Measurements from ENCODE around the gene ERF. TPM values are rescaled to one million over a fixed set of nuclear protein-coding genes. Genes with fewer than 3 reads are reported as not detected.

Gene ERF
- total RNA-seq, 2 donors from 2014 or later, result 33.9 to 121 TPM

DNA sequence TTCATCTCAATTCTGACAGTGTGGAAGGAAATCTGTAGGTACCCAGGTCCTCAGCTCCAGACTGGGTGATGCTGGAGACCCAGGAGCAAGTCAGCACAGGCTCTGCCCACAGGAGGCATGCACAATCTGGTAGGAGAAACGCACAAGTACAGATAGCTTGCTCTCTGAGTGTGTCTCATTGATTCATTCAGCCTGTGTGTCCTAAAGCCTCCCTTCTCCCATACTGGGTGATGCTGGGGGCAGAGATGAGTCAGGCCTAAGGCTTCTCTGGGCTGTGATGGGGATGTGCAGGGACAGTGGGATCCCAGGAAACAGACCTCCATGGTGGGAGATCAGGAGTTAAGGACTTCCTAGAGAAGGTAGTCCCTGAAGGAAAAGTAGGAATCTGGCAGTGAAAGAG lies 28.0 kb downstream of the ERF start:
- peaks cover 12 to 25% of the 10 kb centered on the region in 2 donors for H3K36me3 ChIP-seq
- no peaks in the 10 kb centered on the region for H3K27me3 ChIP-seq (replicated peaks; ENCODE audit: insufficient read depth)
- no peak overlapping the region for H3K27ac ChIP-seq
- TF ChIP-seq POLR2AphosphoS5 (IDR thresholded peaks at IDR 0.05) (no peak), POLR2A (IDR thresholded peaks at IDR 0.05) (no peak)
- TF ChIP-seq, protein P1, sequence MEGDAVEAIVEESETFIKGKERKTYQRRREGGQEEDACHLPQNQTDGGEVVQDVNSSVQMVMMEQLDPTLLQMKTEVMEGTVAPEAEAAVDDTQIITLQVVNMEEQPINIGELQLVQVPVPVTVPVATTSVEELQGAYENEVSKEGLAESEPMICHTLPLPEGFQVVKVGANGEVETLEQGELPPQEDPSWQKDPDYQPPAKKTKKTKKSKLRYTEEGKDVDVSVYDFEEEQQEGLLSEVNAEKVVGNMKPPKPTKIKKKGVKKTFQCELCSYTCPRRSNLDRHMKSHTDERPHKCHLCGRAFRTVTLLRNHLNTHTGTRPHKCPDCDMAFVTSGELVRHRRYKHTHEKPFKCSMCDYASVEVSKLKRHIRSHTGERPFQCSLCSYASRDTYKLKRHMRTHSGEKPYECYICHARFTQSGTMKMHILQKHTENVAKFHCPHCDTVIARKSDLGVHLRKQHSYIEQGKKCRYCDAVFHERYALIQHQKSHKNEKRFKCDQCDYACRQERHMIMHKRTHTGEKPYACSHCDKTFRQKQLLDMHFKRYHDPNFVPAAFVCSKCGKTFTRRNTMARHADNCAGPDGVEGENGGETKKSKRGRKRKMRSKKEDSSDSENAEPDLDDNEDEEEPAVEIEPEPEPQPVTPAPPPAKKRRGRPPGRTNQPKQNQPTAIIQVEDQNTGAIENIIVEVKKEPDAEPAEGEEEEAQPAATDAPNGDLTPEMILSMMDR (IDR thresholded peaks at IDR 0.05), result no peak
- H3K4me1 ChIP-seq (replicated peaks), result no peaks in the 10 kb centered on the region
- 88% methylated on average over 1 of the region's 1 CpG for WGBS
- DNase-seq (ENCODE audit: low spot score), result no peak
- intact Hi-C loops (cut with DNase I), result no loop called here
- no peak overlapping the region for H3K4me3 ChIP-seq
- no peaks in the 10 kb centered on the region for H3K9me3 ChIP-seq

DNA sequence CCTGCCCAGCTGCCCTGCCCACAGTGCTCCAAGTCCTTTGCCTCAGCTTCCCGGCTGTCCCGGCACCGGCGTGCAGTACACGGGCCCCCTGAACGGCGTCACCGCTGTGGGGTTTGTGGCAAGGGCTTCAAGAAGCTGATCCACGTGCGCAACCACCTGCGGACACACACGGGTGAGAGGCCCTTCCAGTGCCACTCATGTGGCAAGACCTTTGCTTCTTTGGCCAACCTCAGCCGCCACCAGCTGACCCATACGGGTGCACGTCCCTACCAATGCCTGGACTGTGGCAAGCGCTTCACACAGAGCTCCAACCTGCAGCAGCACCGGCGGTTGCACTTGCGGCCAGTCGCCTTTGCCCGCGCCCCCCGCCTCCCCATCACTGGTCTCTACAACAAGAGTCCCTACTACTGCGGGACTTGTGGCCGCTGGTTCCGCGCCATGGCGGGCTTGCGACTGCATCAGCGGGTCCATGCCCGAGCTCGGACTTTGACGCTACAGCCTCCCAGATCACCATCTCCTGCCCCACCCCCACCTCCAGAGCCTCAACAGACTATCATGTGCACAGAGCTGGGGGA lies 29.1 kb downstream of the ERF start:
- no peaks in the 10 kb centered on the region for H3K27me3 ChIP-seq (replicated peaks; ENCODE audit: insufficient read depth)
- no peak overlapping the region for H3K4me3 ChIP-seq
- 92% methylated on average over 33 of the region's 33 CpGs for WGBS
- H3K9me3 ChIP-seq, result no peaks in the 10 kb centered on the region
- TF ChIP-seq POLR2AphosphoS5 (IDR thresholded peaks at IDR 0.05) (no peak), POLR2A (IDR thresholded peaks at IDR 0.05) (no peak)
- TF ChIP-seq, protein P1 (IDR thresholded peaks at IDR 0.05), result no peak
- no peak overlapping the region for H3K27ac ChIP-seq
- peaks cover 4% of the 10 kb centered on the region for H3K4me1 ChIP-seq (replicated peaks)
- no peak for DNase-seq (ENCODE audit: low spot score)
- intact Hi-C loops (cut with DNase I), result no loop called here
- peaks cover 12 to 25% of the 10 kb centered on the region in 2 donors for H3K36me3 ChIP-seq

DNA sequence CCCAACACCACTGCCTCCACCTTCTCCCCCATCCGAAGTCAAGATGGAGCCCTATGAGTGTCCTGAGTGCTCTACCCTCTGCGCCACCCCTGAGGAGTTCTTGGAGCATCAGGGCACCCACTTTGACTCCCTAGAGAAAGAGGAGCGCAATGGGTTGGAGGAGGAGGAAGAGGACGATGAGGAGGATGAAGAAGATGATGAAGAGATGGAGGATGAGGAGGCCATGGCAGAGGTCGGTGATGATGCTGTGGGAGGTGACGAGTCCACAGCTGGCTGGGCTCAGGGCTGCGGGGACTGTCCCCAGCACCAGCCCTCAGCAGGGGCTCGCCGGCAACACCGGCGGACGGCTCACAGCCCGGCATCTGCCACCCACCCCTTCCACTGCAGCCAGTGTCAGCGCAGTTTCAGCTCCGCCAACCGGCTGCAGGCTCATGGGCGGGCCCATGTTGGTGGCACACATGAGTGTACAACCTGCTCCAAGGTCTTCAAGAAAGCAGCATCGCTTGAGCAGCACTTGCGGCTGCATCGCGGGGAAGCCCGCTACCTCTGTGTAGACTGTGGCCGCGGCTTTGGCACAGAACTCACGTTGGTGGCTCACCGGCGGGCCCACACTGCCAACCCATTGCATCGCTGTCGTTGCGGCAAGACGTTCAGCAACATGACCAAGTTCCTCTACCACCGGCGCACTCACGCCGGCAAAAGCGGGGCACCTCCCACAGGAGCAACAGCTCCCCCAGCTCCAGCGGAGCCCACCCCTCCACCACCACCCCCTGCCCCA lies 29.8 kb downstream of the ERF start:
- peaks cover 12 to 25% of the 10 kb centered on the region in 2 donors for H3K36me3 ChIP-seq
- WGBS, result 93% methylated on average over 30 of the region's 37 CpGs

GRCh38 chr19:42220751-42221097 lies 34.2 kb downstream of the ERF start:
- 1% methylated on average over 6 of the region's 6 CpGs for WGBS

More for the DNA sequence above, 29.8 kb downstream of the ERF start:
- no peaks in the 10 kb centered on the region for H3K9me3 ChIP-seq
- no peaks in the 10 kb centered on the region for H3K27me3 ChIP-seq (replicated peaks; ENCODE audit: insufficient read depth)
- H3K4me3 ChIP-seq, result no peak overlapping the region
- no peak overlapping the region for H3K27ac ChIP-seq
- no peak for TF ChIP-seq POLR2A (IDR thresholded peaks at IDR 0.05)
- TF ChIP-seq, protein P1 (IDR thresholded peaks at IDR 0.05), result no peak
- TF ChIP-seq POLR2AphosphoS5 (IDR thresholded peaks at IDR 0.05), result no peak
- peaks cover 6% of the 10 kb centered on the region for H3K4me1 ChIP-seq (replicated peaks)
- DNase-seq (ENCODE audit: low spot score), result no peak
- intact Hi-C loops (cut with DNase I), result no loop called here

More at GRCh38 chr19:42220751-42221097, 34.2 kb downstream of the ERF start:
- TF ChIP-seq, protein P1 (IDR thresholded peaks at IDR 0.05), result no peak
- no peak for TF ChIP-seq POLR2A (IDR thresholded peaks at IDR 0.05)
- no peak for TF ChIP-seq POLR2AphosphoS5 (IDR thresholded peaks at IDR 0.05)
- peaks cover 0 to 16% of the 10 kb centered on the region in 2 donors for H3K36me3 ChIP-seq
- intact Hi-C loops (cut with DNase I), result no loop called here
- H3K27me3 ChIP-seq (replicated peaks; ENCODE audit: insufficient read depth), result no peaks in the 10 kb centered on the region
- no peaks in the 10 kb centered on the region for H3K9me3 ChIP-seq
- H3K27ac ChIP-seq, result peak overlapping the region; percentile 84 to 90
- peaks cover 17% of the 10 kb centered on the region for H3K4me1 ChIP-seq (replicated peaks)
- DNase-seq (ENCODE audit: low spot score), result no peak
- H3K4me3 ChIP-seq, result peak overlapping the region; percentile 63 to 73
